ENCODE results near the gene GNAL.

- TF ChIP-seq, protein P1, sequence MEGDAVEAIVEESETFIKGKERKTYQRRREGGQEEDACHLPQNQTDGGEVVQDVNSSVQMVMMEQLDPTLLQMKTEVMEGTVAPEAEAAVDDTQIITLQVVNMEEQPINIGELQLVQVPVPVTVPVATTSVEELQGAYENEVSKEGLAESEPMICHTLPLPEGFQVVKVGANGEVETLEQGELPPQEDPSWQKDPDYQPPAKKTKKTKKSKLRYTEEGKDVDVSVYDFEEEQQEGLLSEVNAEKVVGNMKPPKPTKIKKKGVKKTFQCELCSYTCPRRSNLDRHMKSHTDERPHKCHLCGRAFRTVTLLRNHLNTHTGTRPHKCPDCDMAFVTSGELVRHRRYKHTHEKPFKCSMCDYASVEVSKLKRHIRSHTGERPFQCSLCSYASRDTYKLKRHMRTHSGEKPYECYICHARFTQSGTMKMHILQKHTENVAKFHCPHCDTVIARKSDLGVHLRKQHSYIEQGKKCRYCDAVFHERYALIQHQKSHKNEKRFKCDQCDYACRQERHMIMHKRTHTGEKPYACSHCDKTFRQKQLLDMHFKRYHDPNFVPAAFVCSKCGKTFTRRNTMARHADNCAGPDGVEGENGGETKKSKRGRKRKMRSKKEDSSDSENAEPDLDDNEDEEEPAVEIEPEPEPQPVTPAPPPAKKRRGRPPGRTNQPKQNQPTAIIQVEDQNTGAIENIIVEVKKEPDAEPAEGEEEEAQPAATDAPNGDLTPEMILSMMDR (IDR thresholded peaks at IDR 0.05): no peak
- TF ChIP-seq REST (IDR thresholded peaks at IDR 0.05; ENCODE audit: insufficient read depth in 1 of 2, low read depth in 2 of 2, low read length in 1 of 2) (no peak), POLR2AphosphoS5 (IDR thresholded peaks at IDR 0.05; ENCODE audit: low read depth, low read length) (no peak), SIN3A (IDR thresholded peaks at IDR 0.05; ENCODE audit: borderline replicate concordance, insufficient read depth, low read depth, low read length) (no peak)
Measured at GRCh38 chr18:11849841-11850634, 161.0 kb downstream of the GNAL start.

All from Panc1 (cell line).